Type B pancreatic cell (in vitro differentiated cells): ENCODE results near the gene MMP3. TPM values are rescaled to one million over a fixed set of nuclear protein-coding genes. Genes with fewer than 3 reads are reported as not detected.

Experiments used
- DNase-seq: peaks from one replicate; pipeline ENCODE4 v3.0.0; 2021; ENCODE audit warnings: mixed read lengths; ENCODE audit not compliant: unreplicated experiment; ENCODE audit errors: extremely low spot score
- H3K27ac Mint-ChIP-seq: 2 replicates; pipeline ENCODE4 v1.8.0; 2021; ENCODE audit warnings: mild to moderate bottlenecking, mixed read lengths
- H3K27me3 Mint-ChIP-seq: 2 replicates; pipeline ENCODE4 v1.8.0; 2021; ENCODE audit warnings: mixed read lengths
- H3K36me3 Mint-ChIP-seq: 2 replicates; pipeline ENCODE4 v1.8.0; 2021; ENCODE audit warnings: mixed read lengths
- H3K4me1 Mint-ChIP-seq: one replicate; pipeline ENCODE4 v1.8.0; 2021; ENCODE audit warnings: mixed read lengths; ENCODE audit not compliant: unreplicated experiment
- H3K4me3 Mint-ChIP-seq: 2 replicates; pipeline ENCODE4 v1.8.0; 2021; ENCODE audit warnings: mild to moderate bottlenecking, mixed read lengths
- H3K9me3 Mint-ChIP-seq: 2 replicates; pipeline ENCODE4 v1.8.0; 2021; ENCODE audit warnings: mixed read lengths
- CTCF ChIP-seq: fragments of 200-600 bp; sonication (generic); conservative IDR thresholded peaks from 2 replicates; pipeline ENCODE4 v1.5.0; 2021; ENCODE audit warnings: antibody characterized with exemption, mild to moderate bottlenecking
- total RNA-seq: library from RNA; stranded (reverse); gene quantifications from 2 replicates; pipeline ENCODE4 v1.2.1, GENCODE V29; 2021; ENCODE audit warnings: low replicate concordance

MMP3 gene
- total RNA-seq, 1 donor from 2014 or later = not detected

- Mint-ChIP-seq H3K9me3 (no peaks in the 10 kb centered on the region), H3K27me3 (peaks cover 4% of the 10 kb centered on the region), H3K4me1 (no peaks in the 10 kb centered on the region), H3K36me3 (no peaks in the 10 kb centered on the region), H3K4me3 (no peak overlapping the region), H3K27ac (no peak overlapping the region)
- no peak for DNase-seq
- TF ChIP-seq CTCF = no peak
These were observed 52.0 kb downstream of the MMP3 start for GRCh38 chr11:102791271-102792036.

- Mint-ChIP-seq H3K27me3 (peaks cover 4% of the 10 kb centered on the region), H3K27ac (no peak overlapping the region), H3K4me1 (no peaks in the 10 kb centered on the region), H3K9me3 (no peaks in the 10 kb centered on the region), H3K4me3 (no peak overlapping the region), H3K36me3 (no peaks in the 10 kb centered on the region)
- no peak for TF ChIP-seq CTCF
- no peak for DNase-seq
These were observed 54.9 kb downstream of the MMP3 start for GRCh38 chr11:102788334-102788995.

Other genes starting within 250 kb of the MMP3 start
- gene MMP20, start 218.3 kb downstream of the MMP3 start, total RNA-seq = not detected in 2 replicates
- gene MMP27, start 137.8 kb downstream of the MMP3 start, total RNA-seq = not detected in 2 replicates
- gene MMP8, start 118.7 kb downstream of the MMP3 start, total RNA-seq = not detected in 2 replicates
- gene MMP10, start 63.0 kb downstream of the MMP3 start, total RNA-seq = 0.71 and 2.0 TPM in 2 replicates
- 6.5 and 14.3 TPM in 2 replicates for gene MMP1, start 45.4 kb downstream of the MMP3 start, total RNA-seq
- gene MMP12, start 31.4 kb upstream of the MMP3 start, total RNA-seq = 0.27 TPM in 1 of 2 replicates, not detected in the other
- not detected in 2 replicates for gene MMP13, start 112.1 kb upstream of the MMP3 start, total RNA-seq
- 32.4 and 32.8 TPM in 2 replicates for gene DCUN1D5, start 248.6 kb upstream of the MMP3 start, total RNA-seq